Hematopoietic multipotent progenitor cell treated with erythropoietin and hydrocortisone succinate and interleukin-3 and kit ligand, for 8 days (in vitro differentiated cells): Measurements from ENCODE around the gene MISP.

Experiments used
- DNase-seq: peaks from one replicate; pipeline ENCODE4 v3.0.0-alpha.2; 2015

The MISP gene

GRCh38 chr19:812049-812746 lies 61.3 kb downstream of the MISP start:
- no peak for DNase-seq

- DNase-seq = no peak
Measured at GRCh38 chr19:812747-813218, 61.9 kb downstream of the MISP start.

- no peak for DNase-seq
Measured at GRCh38 chr19:813219-814151, 62.6 kb downstream of the MISP start.
